Measurements from ENCODE around the gene HMGB1.

GRCh38 chr13:30477346-30478195 lies 11.8 kb upstream of the HMGB1 start:
- no peak for TF ChIP-seq POLR2A (IDR thresholded peaks at IDR 0.05; ENCODE audit: low read length)
- TF ChIP-seq SMC3 (IDR thresholded peaks at IDR 0.05) = no peak
